GM12801 (cell line): ENCODE measurements around the gene DENND1A.
A peak's percentile ranks its signal among the peaks of the same experiment; 100 is the strongest.

Experiments
- TF ChIP-seq, protein P1 (sequence below): IDR thresholded peaks from one replicate; pipeline ENCODE4 v1.5.1; 2011; ENCODE audit warnings: control low read depth; ENCODE audit not compliant: insufficient read length; ENCODE audit errors: extremely low read depth

Gene DENND1A

DNA sequence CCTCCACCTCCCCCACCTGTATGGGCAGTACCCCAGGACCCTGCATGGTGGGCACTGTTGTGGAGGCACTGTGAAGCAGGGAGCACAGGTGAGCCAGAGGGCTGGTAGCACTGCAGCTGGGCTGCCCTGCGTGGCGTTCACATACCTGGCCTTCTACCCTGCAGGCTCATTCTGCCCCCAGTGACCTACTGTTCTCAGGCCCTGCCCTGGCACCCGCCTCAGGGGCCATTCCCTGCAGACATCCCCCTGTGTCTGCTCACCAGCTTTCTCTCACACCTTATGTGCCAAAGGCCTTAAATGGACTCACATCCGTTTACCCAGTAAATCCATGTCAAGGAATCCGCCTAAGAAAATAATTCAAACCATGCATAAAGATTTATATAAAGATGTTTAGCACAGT, 377.4 kb downstream of the DENND1A start:
- TF ChIP-seq, protein P1, sequence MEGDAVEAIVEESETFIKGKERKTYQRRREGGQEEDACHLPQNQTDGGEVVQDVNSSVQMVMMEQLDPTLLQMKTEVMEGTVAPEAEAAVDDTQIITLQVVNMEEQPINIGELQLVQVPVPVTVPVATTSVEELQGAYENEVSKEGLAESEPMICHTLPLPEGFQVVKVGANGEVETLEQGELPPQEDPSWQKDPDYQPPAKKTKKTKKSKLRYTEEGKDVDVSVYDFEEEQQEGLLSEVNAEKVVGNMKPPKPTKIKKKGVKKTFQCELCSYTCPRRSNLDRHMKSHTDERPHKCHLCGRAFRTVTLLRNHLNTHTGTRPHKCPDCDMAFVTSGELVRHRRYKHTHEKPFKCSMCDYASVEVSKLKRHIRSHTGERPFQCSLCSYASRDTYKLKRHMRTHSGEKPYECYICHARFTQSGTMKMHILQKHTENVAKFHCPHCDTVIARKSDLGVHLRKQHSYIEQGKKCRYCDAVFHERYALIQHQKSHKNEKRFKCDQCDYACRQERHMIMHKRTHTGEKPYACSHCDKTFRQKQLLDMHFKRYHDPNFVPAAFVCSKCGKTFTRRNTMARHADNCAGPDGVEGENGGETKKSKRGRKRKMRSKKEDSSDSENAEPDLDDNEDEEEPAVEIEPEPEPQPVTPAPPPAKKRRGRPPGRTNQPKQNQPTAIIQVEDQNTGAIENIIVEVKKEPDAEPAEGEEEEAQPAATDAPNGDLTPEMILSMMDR, result no peak

GRCh38 chr9:123551734-123552133, 378.2 kb downstream of the DENND1A start:
- TF ChIP-seq, protein P1, result no peak

DNA sequence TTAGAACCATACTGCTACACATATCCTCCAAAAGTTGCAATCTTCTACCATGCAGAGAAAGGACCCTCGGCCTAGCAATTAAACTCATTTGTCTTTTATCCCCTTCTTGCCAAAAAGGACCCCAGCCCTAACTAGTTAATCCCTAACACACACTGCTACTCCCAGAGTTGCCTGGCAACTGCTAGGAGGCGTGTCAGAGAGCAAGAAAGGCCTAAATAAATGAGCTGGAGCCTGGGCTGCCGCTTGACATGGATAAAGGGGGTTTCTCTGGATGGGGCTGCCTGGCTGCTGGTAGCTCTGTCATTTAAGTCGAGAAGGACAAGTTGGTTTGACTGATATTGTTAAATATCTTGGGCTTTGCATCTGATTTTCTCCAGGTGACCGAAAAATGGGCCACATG, 379.1 kb downstream of the DENND1A start:
- TF ChIP-seq, protein P1, result no peak

- TF ChIP-seq, protein P1, result no peak
Measured at GRCh38 chr9:123550012-123550411, 379.9 kb downstream of the DENND1A start.

DNA sequence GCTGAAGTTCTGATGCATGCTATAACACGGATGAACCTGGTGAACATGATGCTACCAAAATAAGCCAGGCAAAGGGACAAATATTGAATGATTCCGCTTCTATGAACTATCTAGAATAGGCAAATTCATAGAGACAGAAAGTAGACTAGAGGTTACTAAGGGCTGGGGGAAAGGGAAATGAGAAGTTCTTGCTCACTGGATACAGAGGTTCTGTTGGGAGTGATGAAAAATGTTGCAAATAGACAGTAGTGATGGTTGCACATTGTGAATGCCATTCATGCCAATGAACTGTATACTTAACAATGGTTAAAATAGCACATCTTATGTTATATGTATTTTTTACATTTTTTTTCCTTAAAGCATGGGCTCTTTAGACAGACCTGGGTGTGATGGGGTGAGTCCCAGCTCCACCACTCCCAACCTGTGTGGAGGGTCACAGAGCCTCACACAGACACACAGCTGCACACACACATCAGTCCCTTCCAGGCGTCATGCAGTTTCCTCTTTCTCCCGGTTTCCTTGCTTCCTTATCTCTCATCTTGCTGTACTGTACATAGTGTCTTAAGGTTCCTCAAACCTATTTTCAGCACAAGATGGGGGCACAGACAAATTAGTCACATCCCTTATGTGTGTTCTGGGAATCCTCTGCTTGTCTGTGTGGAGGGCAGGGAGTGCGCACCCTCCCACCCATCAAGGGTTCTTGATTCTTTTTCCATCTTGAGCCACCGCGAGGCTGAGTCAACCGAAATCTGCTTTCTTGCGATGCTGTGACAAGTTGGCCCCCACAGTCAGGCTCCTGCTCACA, 381.0 kb downstream of the DENND1A start:
- TF ChIP-seq, protein P1, result no peak

GRCh38 chr9:123544007-123544827, 385.7 kb downstream of the DENND1A start:
- TF ChIP-seq, protein P1, result peak; percentile 3

GRCh38 chr9:123543492-123543891, 386.4 kb downstream of the DENND1A start:
- TF ChIP-seq, protein P1, result no peak
